Measurements from ENCODE around the gene MPHOSPH10.

- TF ChIP-seq, protein P1, sequence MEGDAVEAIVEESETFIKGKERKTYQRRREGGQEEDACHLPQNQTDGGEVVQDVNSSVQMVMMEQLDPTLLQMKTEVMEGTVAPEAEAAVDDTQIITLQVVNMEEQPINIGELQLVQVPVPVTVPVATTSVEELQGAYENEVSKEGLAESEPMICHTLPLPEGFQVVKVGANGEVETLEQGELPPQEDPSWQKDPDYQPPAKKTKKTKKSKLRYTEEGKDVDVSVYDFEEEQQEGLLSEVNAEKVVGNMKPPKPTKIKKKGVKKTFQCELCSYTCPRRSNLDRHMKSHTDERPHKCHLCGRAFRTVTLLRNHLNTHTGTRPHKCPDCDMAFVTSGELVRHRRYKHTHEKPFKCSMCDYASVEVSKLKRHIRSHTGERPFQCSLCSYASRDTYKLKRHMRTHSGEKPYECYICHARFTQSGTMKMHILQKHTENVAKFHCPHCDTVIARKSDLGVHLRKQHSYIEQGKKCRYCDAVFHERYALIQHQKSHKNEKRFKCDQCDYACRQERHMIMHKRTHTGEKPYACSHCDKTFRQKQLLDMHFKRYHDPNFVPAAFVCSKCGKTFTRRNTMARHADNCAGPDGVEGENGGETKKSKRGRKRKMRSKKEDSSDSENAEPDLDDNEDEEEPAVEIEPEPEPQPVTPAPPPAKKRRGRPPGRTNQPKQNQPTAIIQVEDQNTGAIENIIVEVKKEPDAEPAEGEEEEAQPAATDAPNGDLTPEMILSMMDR (IDR thresholded peaks at IDR 0.05; ENCODE audit: insufficient read depth, low read depth, low read length), result no peak
- no peak for TF ChIP-seq EZH2 (IDR thresholded peaks at IDR 0.05; ENCODE audit: insufficient read depth, low read length)
These were observed 26.6 kb upstream of the MPHOSPH10 start for GRCh38 chr2:71103809-71104208.

Measured in astrocyte (in vitro differentiated cells and primary cell).